Medulla oblongata (tissue), 1 donor: ENCODE data around the gene SND1.
A peak's percentile ranks its signal among the peaks of the same experiment; 100 is the strongest.

Experiments used
- DNase-seq: peaks from one replicate; pipeline ENCODE4 v3.0.0-alpha.2; 2015; ENCODE audit errors: extremely low spot score

The SND1 gene

DNA sequence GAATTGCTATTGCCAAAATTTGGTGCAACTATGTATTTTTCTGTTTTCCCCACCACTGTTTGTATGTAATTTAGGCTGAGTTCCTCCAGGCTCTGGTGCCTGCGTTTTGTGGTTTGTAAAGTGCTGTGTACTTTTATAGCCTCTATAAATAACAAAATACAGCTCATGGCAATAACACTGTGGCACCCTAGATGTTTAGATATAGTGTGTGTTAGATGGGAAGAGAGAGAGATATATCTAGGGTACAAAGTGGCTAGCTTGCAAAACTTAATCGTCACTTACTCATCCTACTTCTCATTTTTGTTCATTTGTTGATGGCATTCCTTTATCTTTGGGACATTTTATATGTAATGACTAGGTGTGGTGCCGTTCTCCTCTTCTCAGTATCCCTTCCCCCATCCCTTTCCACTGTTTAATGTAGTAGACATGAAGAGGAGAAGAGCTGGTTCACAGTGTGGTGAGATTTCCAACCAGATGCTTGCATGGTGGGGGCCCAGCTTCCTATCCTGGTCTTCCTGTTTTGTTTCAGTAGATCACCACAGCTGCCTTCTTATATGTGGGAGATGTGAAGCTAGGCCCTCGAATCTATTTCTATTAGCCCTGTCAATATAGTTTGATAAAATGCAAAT is 115.0 kb downstream of the SND1 start:
- DNase-seq, result no peak

DNA sequence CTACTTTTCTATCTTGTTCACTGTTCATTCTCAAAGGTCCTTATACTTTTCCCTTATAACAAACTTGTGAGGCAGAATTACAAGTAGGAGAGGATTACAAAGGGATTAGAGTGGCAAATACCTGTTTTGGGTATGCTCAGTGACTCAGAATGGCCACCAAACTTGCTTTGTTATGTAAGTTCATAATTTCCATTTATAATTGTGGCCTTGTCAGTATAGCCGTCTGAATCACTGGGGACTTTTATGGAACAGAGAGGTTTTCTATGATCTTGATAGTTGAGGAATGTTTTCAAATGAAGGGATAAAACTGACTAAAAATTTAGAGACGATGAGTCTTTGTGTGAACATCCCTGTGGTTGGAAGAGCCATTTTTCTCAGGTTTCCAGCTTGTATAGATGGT is 116.2 kb downstream of the SND1 start:
- no peak for DNase-seq

GRCh38 chr7:127769137-127769536 is 117.1 kb downstream of the SND1 start:
- DNase-seq, result no peak

- DNase-seq, result peak; percentile 35
Measured at GRCh38 chr7:127769696-127770400, 117.9 kb downstream of the SND1 start.

DNA sequence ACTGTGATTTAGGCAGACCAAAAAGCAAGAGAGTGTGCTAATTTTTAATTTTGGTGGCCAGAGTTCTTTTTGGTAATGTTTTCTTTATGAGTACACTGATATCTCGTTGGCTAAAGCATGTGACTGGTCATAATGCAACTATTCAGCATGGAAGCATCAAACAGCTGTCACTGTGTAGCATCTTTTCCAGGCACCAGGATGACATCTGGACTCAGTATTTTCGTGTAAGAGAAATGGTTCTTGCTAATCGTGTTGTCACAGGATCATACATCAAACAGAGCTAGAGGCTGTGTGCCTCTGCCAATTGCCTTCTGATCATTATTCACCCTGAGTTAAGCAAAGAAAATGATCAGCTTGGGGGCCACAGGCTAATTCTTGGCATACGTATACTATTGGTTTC is 118.9 kb downstream of the SND1 start:
- DNase-seq, result peak; percentile 32

GRCh38 chr7:127771707-127772106 is 119.7 kb downstream of the SND1 start:
- no peak for DNase-seq

DNA sequence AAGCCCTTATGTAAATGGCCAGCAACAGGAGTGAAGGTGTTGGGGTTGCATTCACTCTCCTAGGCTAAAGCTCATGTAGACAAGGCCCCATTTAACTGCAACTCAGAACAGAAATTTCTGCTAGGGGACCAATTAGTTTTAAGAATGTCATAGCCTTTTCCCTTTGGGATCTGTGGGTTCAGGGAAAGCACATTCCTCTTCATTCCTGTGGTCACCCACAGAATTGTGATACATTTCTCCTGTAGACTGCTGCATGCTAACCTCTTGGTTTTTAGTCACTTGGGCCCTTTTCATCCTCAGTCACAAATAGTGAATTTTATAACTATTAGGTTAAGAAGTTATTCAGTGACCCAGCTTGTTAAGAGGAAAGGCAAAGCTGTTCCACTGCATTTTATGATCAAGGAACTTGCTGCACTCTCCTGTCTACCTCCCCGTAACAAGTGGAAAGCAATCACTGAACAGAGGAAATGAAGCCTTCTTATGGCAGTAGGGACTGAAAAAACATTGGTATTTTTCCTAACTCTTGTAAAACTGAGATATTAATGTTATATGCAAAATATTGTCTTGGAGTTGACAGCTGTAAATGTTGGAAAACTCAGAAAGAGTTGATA is 124.9 kb downstream of the SND1 start:
- DNase-seq, result no peak

- DNase-seq, result peak; percentile 75
Measured at GRCh38 chr7:127780489-127780888, 128.5 kb downstream of the SND1 start.

DNA sequence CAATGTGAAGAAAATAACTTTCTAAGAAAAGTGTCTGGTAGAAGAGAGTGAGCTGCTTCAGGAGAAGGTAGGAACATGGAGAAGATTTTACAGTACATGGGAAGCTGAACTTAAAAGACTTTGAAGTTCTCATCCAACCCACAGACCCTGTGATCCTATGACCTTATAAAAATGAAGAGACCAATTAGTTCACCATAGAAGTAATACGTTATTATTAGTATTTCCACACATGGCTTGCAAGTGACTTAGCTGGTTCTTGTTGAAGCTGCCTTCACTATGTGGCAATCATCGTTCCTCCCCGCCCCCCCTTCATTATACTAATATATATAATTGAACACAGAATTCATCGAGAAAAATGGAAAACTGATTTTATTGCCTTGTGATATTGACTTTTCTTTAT is 129.1 kb downstream of the SND1 start:
- DNase-seq, result no peak

- DNase-seq, result no peak
Measured at GRCh38 chr7:127782075-127782474, 130.1 kb downstream of the SND1 start.

GRCh38 chr7:127782654-127783559 is 130.9 kb downstream of the SND1 start:
- DNase-seq, result peak; percentile 46

- no peak for DNase-seq
Measured at GRCh38 chr7:127786184-127786583, 134.2 kb downstream of the SND1 start.

DNA sequence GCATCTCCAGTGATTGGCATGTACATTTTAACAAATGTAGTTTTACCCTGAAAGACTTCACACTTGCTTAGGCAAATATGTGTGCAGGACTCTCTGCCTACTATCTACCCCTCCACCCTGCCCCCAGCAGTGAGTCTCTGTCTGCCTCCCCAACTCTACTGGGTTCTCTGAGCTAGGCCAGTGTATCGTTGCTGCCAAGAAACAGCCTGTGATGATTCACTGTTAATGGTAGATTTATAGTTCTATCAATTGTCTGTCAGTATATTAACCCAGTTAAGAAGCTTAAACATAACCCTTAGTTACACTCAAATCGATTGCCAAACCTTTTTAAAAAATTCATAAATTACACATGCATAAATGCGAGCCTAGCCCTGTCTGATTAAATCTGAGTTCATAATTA is 137.0 kb downstream of the SND1 start:
- no peak for DNase-seq

DNA sequence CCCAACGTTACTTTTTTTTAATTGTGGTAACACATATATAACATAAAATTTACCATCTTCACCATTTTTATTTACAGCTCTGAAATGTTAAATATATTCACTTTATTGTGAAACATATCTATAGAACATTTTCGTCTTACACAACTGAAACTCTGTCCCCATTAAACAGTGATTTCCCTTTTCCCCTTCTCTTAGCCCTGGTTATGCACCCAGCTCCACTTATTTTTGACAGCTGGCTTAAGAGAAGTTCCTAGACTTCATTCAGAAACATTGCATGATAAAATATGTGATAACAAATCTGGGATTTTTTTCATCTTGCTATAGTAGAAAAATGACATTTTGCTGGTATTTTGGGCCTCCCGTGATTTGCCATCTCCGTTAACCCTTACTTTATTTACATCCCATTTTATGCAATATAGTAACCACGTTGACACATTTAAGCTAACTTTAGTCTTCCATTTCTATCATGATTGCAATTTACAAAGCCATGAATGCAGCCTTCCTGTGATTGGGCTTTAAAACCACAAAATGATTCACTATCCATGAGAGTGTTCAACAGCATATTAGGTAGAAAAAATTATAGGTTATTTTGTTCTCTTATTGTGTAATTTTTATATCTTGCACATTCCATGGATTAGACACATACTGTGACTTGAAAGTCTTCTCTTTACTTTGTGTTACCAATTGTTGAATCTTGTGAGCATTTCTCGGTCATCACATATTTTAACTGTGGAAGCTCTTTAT is 139.6 kb downstream of the SND1 start:
- DNase-seq, result no peak

GRCh38 chr7:127792528-127793342 is 140.7 kb downstream of the SND1 start:
- peak; percentile 41 for DNase-seq

- no peak for DNase-seq
Measured at GRCh38 chr7:127793582-127793981, 141.6 kb downstream of the SND1 start.

DNA sequence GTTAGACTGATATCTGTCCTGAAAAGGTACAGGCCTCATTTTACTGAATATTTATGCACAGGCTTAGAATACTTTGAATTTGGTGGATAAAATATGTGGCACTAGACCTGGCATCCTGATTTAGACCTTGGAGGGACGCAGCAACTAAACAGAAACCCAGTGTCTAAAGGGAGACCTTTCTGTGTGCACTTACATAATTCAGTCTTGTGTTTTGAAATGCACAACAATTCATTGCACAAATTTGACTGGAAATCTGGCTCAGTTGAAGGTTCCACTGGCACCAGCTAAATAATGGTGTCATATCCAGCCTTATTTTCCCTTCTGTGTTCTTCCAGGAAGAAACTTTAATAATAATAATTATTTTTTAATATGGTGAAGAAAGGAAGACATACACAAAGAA is 142.1 kb downstream of the SND1 start:
- DNase-seq, result peak; percentile 31

DNA sequence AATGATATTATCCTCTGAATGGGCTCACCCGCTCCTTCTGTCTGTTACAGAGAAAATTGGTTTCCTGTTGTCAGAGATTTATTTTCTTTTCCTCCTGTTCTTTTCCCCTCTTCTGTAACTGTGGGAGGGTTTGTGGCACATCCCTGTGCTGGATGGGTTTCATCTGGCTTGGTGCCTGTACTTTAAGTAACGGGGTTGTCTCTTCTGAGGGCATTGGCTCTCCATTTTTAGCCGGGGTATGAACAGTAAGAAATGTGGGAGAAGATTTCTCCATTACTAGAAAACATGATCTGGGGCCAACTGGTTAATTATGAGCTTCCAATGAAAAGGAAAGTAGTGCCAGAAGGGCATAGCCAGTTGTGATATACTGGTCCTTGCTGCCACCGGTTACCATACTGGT is 142.6 kb downstream of the SND1 start:
- DNase-seq, result no peak

DNA sequence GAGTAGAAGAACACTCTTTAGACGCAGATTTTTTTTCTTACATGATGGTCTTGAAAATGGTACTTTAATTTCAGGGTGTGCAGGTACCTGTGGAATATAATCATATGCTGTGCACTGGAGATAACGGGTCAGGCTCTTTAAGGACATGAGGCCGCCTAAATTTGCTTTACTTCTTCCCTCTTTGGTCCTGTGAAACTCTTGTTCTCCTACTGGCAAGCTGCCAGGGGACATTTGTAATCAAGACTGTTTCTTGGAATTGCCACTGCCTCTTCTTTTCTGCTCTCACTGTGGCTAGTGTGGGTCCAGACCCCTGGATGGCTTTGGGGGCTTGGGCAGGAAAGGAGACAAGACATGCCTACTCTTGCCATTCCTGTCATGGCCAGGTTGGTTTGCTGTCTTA is 146.0 kb downstream of the SND1 start:
- DNase-seq, result peak; percentile 68

DNA sequence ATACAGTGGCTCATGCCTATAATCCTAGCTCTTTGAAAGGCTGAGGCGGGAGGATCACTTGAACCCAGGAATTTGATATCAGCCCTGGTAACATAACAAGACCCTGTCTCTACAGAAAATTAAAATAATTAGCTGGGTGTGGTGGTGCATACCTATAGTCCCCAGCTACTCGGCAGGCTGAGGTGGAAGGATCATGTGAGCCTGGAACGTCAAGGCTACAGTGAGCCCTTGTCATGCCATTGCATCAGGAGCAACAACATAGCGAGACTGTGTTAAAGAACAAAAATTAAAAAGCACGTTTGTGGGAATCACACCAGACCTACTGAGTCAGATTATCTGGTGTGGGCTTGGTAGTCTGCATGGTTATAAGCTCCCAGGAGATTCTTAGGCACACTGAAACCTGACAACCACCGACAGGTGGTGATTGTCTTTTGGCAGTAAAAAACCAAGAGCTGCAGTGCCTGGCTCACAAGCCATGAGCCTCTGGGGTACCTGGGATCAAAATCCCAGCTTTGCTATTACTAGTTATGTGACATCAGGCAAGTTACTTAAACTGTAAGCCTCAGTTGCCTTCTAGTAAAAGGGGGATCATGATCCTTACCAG is 146.9 kb downstream of the SND1 start:
- DNase-seq, result no peak
